Sciatic nerve (tissue), 2 donors: ENCODE measurements around the gene CRCP. TPM values are rescaled to one million over a fixed set of nuclear protein-coding genes. Genes with fewer than 3 reads are reported as not detected.
A peak's percentile ranks its signal among the peaks of the same experiment; 100 is the strongest.
"Not testable (repeated sequence)": the region's sequence is repeated elsewhere in the genome, so short reads cannot be mapped to it uniquely, and the experiment has no call there.

ENCODE experiments used
- ATAC-seq: fragments of 200-7000 bp; cut with Tn5 transposase; one replicate; pipeline ENCODE4 v1.9.1; 2020; ENCODE audit warnings: mild to moderate bottlenecking, moderate library complexity
- DNase-seq: peaks from one replicate; pipeline ENCODE4 v3.0.0-alpha.2; 2020; ENCODE audit warnings: low spot score
- intact Hi-C: fragments of 100-400 bp; cut with DNase I; formaldehyde crosslinking; loops from one replicate; pipeline ENCODE4 v1.14.2; 2022
- total RNA-seq: library from RNA; stranded (reverse); fragmentation: NEBNext Ultra II Directional; extraction: Animal tissue kit (Norgen Biotek cat#: 25700); gene quantifications from one replicate; pipeline ENCODE4 v1.2.1, GENCODE V29; 2021
- donor health status: DM: no; HTN: no; CAD: no.
- donor health status: DM: no; HTN: no; CAD: no.

CRCP gene
- total RNA-seq, 1 donor from 2014 or later: 31.2 TPM

DNA sequence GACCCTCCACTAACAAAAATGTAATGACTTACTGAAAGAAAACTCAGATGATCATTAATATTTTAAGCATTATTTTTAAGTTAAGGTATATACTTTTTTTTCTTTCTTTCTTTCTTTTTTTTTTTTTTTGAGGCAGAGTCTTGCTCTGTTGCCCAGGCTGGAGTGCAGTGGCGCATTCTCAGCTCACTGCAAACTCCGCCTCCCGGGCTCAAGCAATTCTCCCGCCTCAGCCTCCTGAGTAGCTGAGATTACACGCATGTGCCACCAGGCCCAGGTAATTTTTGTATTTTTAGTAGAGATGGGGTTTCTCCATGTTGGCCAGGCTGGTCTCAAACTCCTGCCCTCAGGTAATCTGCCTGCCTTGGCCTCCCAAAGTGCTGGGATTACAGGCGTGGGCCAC, 12.5 kb upstream of the CRCP start:
- ATAC-seq, intact Hi-C loops, DNase-seq: not testable (repeated sequence)

- intact Hi-C loops, DNase-seq, ATAC-seq: not testable (repeated sequence)
Observed at GRCh38 chr7:66103994-66104393, 10.7 kb upstream of the CRCP start.

- intact Hi-C loops: no loop called here
- no peak for DNase-seq
- ATAC-seq: no peak
Observed at GRCh38 chr7:66105263-66105748, 9.3 kb upstream of the CRCP start.

DNA sequence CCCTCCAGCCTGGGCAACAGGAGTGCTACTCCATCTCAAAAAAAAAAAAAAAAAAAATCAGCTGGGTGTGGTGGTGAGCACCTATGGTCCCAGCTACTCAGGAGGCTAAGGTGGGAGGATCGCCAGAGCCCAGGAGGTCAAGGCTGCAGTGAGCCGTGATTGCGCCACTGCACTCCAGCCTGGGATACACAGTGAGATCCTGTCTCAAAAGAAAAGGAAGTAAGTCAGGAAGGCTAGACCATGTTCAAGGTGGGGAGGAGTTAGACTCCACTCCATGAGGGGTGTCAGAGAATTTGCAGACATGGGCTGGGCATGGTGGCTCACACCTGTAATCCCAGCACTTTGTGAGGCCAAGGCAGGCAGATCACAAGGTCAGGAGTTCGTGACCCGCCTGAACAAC, 6.2 kb upstream of the CRCP start:
- DNase-seq, intact Hi-C loops, ATAC-seq: not testable (repeated sequence)

- no peak for DNase-seq
- no peak for ATAC-seq
- intact Hi-C loops: no loop called here
Observed at GRCh38 chr7:66110856-66111255, 3.8 kb upstream of the CRCP start.

- ATAC-seq, intact Hi-C loops, DNase-seq: not testable (repeated sequence)
Observed at GRCh38 chr7:66116680-66117420, 2.2 kb downstream of the CRCP start.

DNA sequence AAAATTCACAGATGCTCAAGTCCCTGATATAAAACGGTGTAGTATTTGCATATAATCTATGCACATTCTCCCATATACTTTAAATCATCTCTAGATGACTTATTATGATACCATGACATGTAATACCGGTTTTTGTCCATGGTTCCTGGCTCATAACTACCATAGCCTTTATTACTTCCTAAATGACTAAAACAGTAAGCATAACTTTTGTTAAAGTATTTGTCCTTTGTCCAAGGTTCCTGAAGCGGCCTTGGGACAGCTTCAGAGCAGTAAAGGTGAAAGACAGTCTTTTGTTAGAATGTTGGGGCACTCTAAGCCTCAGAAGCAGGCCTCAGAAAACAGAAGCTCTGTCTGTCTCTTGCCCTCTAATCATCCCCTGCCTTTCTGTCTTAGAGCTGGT, 4.0 kb downstream of the CRCP start:
- ATAC-seq (no peak), DNase-seq (no peak)
- intact Hi-C loops: no loop called here

- intact Hi-C loops: no loop called here
- ATAC-seq (no peak), DNase-seq (no peak)
Observed at GRCh38 chr7:66119245-66119850, 4.7 kb downstream of the CRCP start.

GRCh38 chr7:66123175-66123528, 8.5 kb downstream of the CRCP start:
- ATAC-seq: no peak
- no peak for DNase-seq
- intact Hi-C loops: no loop called here

- ATAC-seq, DNase-seq, intact Hi-C loops: not testable (repeated sequence)
Observed at GRCh38 chr7:66124569-66124861, 9.9 kb downstream of the CRCP start.

DNA sequence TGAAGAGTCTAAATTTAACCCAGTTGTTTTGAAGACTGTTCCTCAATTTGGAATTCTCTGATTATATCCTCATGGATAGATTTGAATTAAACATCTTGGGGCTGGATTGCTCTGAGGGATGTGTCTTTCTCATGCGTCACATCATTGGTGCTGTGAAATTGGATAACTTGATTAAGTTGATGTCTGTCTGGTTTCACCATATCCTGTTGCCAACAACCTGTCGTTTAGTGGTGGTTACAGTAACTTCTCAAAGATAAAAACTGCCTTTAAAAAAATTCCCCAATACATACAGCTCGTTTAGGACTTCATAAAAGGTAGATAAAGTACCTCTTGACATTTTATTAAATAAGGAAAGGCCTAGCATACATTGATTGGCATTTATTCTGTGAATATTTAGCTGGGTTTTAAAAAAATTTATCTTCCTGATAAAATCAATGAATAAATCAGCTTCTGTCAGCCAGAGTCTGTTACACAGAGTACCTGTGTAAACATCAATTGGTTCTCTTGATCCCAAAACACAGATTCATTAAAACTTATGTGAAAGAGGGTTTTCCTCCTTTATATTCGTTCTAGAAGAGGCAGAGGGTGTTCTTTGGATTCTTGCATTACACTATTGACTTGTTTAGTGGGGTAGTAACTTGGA, 10.5 kb downstream of the CRCP start:
- DNase-seq: no peak
- ATAC-seq: no peak
- intact Hi-C loops: no loop called here

DNA sequence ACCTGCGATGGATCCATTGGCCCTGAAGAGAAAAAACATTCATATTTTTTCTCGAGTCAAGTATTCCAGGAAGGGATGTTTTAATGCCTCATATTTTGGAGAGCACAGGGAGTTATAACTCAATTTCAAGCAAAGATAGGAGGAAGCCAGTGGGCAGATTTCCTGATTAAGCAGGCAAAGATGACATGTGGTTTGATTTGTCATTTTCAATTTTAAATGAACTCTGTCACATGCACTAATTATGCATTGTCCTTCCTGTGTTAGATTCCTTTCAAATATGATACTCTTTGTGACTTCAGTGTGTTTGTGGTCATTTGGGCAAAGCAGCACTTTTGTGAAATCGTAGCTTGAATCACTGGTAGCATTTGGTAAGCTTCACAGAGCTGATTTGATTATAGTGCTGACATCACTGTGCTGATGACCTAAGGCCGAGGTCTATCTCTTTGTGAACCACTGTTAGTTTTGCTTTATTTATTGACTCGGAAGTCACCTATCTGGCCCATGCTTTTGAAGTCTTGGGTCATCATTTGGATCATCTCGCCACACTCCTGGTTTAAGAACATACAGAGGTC, 11.2 kb downstream of the CRCP start:
- intact Hi-C loops, ATAC-seq, DNase-seq: not testable (repeated sequence)

DNA sequence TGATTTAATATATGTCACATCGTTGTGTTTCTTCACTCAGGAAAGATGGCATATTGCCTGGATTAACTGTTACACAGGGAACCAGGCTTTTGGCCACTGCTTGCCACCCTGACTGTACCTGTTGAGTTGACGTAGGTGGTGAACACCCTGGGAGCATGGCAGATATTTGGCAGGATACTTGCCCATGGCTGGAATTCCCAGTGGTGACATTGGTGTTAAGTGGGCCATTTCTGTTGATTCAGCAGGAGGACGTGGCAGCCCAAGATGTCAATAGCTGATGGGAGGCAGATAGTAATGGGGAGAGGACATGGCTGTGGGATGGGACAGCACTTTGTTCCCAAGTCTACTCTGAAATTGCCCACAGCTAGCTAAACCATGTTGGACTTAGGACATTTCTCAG, 12.5 kb downstream of the CRCP start:
- ATAC-seq, intact Hi-C loops: not testable (repeated sequence)

GRCh38 chr7:66138994-66139752, 24.5 kb downstream of the CRCP start:
- ATAC-seq (no peak), DNase-seq (no peak)
- intact Hi-C loops: no loop called here

More for the DNA sequence above, 12.5 kb downstream of the CRCP start:
- DNase-seq: not testable (repeated sequence)

- peak; percentile 80 for DNase-seq
- ATAC-seq: peak; percentile 90
- intact Hi-C loops: no loop called here
Observed at GRCh38 chr7:66140924-66141323, 26.3 kb downstream of the CRCP start.

DNA sequence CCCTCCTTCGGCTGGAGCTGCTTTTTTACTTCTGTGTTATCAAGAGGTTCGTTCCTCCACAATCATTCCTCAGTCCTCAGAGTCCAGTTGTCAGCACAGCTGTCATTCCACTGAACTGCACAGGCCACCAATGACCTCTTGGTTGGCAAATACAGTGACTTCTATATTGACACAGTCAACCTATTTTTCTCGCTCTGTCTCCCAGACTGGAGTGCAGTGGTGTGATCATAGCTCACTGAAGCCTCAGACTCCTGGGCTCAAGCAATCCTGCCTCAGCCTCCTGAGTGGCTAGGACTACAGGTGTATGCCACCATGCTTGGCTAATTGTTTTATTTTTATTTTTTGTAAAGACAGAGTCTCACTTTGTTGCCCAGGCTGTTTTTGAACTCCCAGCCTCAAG, 27.7 kb downstream of the CRCP start:
- ATAC-seq: no peak
- intact Hi-C loops: no loop called here
- DNase-seq: no peak

DNA sequence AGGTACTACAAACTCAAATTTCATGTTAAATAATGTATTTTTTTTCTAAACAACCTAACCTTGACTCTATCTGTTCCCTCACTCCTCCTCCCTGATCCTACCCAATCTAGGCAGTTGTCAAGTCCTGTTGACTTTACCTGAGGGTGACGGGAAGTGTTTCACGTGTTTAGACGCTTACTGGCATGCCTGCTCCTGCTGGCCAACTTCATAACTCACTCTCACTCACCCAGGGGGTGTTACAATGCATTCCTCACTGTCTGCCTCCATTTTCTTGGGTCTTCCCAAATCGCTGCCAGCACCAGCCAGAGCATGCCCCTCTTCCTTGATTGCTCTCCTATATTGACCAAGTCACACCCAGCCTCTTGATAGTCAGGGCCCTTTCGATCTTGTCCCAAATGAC, 28.3 kb downstream of the CRCP start:
- DNase-seq (no peak), ATAC-seq (no peak)
- intact Hi-C loops: no loop called here

DNA sequence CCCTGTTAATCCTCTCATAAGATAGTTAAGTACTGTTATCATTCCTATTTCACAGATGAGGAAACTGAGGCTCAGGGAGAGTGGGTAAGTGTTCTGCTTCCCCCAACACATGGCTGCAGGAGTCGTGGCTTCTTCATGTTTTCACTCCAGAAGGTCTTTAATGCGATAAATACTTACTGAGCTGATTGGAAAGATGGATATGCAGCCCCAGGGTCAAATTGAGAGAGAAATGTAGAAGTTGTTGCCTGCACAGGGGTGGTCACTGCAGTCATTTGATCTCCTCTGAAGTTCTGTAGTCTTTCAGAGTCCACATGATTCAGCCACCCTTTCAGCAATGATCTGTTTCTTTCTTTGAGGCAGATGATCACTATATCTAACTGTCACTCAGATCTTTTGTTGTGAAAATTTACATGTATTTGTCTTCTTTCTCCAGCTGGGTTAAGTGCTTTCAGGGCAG, 29.3 kb downstream of the CRCP start:
- no peak for ATAC-seq
- DNase-seq: no peak
- intact Hi-C loops: loop anchor here (1.0 kb wide), 1 partner anchor 31 kb away; no protein-coding TSS in a partner anchor
